Adipocyte (in vitro differentiated cells): ENCODE measurements around the gene FBXL7.

Experiments
- DNase-seq: peaks from one replicate; pipeline ENCODE4 v3.0.0-alpha.2; 2015; ENCODE audit warnings: low read depth
- H3K27me3 ChIP-seq: replicated peaks from 2 replicates; pipeline ENCODE4 v1.7.0; 2013; ENCODE audit warnings: mild to moderate bottlenecking, low read length, moderate library complexity; ENCODE audit not compliant: control insufficient read depth, insufficient read depth
- H3K36me3 ChIP-seq: 2 replicates; pipeline ENCODE4 v1.7.0; 2013; ENCODE audit warnings: low read length, mild to moderate bottlenecking, moderate library complexity; ENCODE audit not compliant: control insufficient read depth, insufficient read depth, severe bottlenecking
- H3K4me1 ChIP-seq: 2 replicates; pipeline ENCODE4 v1.7.0; 2013; ENCODE audit warnings: mild to moderate bottlenecking, low read length, moderate library complexity; ENCODE audit not compliant: control insufficient read depth, insufficient read depth
- H3K4me3 ChIP-seq: 2 replicates; pipeline ENCODE4 v1.7.0; 2013; ENCODE audit warnings: mild to moderate bottlenecking, low read length, moderate library complexity
- H3K9ac ChIP-seq: 2 replicates; pipeline ENCODE4 v1.7.0; 2013; ENCODE audit warnings: mild to moderate bottlenecking, low read length, moderate library complexity
- H3K9me3 ChIP-seq: 2 replicates; pipeline ENCODE4 v1.7.0; 2013; ENCODE audit warnings: mild to moderate bottlenecking, low read length, moderate library complexity; ENCODE audit not compliant: control insufficient read depth

Gene FBXL7

DNA sequence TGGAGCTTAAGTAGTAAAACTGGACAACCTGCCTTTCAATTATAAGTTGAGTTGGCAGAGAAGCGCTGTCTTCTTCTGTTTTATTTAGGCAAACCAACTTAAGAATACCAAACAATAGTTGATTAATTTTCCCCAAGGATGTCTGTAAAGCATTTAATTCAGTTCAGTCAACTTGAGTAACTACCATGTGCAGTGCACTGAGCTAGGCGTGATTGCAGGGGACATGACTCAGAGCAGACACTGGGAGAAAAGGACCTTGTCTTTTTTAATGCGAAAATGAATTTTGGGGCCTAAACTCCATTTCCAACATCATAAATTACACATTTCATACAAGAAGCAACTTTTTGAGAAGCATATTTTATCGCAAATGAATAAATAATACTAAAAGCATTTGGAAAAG, 66.3 kb downstream of the FBXL7 start:
- no peaks in the 10 kb centered on the region for H3K27me3 ChIP-seq
- no peak for DNase-seq
- H3K9ac ChIP-seq, result no peak overlapping the region
- H3K36me3 ChIP-seq, result peaks cover 5% of the 10 kb centered on the region
- H3K4me1 ChIP-seq, result no peaks in the 10 kb centered on the region
- peaks cover 4% of the 10 kb centered on the region for H3K9me3 ChIP-seq
- no peak overlapping the region for H3K4me3 ChIP-seq

DNA sequence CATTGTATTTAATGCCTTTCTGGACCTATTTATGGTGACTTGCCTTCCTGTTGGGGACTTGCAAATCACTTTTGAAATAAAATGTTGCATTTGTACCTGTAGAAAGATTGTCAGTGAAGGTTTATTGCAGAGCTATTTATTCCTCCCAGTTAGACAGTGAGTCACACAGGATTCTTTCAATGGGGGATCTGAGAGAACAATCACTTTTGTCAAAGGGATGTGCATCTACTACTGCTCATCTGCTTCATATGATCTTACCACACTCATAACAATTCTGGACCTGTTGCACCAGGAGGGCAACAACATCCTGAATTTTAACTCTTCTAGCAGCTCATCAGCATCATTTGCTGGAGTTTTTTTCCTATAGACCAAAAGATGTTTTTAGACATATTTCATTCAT, 66.8 kb downstream of the FBXL7 start:
- H3K9ac ChIP-seq, result no peak overlapping the region
- H3K9me3 ChIP-seq, result peaks cover under 1% of the 10 kb centered on the region

DNA sequence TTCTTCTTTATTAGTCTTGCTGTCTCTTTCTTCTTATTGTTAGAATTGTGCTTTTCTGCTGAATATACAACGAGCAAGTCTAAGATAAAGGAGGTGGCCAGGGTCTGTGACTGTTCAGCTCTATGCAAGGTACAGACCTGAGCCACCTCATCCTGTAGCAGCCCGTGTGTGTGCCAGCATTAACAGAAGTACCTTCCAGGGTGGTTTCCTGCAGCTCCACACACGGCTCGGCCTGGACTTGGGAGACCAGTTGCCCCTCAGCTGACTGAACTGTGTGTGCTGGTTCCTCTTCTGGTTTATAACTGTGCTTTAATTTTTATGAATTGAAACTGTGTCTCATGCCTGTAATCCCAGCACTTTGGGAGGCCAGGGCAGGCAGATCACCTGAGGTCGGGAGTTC, 70.5 kb downstream of the FBXL7 start:
- H3K9me3 ChIP-seq, result no peaks in the 10 kb centered on the region
- no peaks in the 10 kb centered on the region for H3K27me3 ChIP-seq
- DNase-seq, result no peak
- no peaks in the 10 kb centered on the region for H3K36me3 ChIP-seq
- no peak overlapping the region for H3K4me3 ChIP-seq
- peaks cover 10% of the 10 kb centered on the region for H3K4me1 ChIP-seq
- H3K9ac ChIP-seq, result no peak overlapping the region

More for the DNA sequence above, 66.8 kb downstream of the FBXL7 start:
- DNase-seq, result no peak
- no peaks in the 10 kb centered on the region for H3K27me3 ChIP-seq
- no peaks in the 10 kb centered on the region for H3K4me1 ChIP-seq
- H3K4me3 ChIP-seq, result no peak overlapping the region
- H3K36me3 ChIP-seq, result peaks cover 3% of the 10 kb centered on the region

DNA sequence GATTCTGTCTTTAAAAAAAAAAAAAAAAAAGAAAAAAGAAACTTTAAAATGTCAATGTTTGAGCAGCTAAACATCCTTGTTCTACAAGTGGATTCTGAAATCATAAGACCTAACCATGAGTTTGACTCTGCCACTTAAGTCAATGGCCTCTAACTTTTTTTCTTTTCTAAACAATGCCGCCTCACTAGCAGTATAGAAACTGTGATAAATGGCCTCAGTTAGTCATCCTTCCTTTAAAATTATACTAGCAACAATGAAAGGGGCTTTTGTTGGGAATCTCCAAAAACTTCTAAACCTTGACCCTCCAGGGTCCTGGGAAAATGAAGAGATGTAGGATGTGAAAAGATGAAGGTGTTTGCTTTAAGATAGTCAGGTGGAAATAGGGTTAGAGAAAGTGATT, 71.1 kb downstream of the FBXL7 start:
- no peaks in the 10 kb centered on the region for H3K9me3 ChIP-seq
- DNase-seq, result no peak
- H3K4me1 ChIP-seq, result peaks cover 14% of the 10 kb centered on the region
- no peaks in the 10 kb centered on the region for H3K36me3 ChIP-seq
- H3K9ac ChIP-seq, result no peak overlapping the region
- no peak overlapping the region for H3K4me3 ChIP-seq
- H3K27me3 ChIP-seq, result no peaks in the 10 kb centered on the region

DNA sequence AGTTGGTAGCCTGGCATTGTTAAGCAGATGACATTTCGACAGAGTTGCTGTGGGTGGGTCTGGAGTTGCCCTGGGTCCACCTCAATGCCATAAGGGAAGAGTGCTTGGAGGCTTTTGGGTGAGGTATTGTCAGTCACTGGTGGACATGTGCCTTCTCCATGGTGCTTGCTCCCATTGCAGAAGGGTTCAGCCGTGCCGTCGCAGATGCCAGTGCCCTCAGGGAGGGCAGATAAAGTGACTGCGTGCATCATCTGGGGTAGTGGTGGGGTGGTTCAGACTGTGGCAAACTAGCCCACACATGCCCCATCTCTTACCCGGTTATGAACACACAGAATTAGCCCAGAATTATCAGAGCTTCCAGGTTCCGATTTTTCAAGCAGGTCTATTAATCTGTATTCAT, 71.6 kb downstream of the FBXL7 start:
- no peak for DNase-seq
- Histone ChIP-seq H3K4me1 (peaks cover 14% of the 10 kb centered on the region), H3K9me3 (no peaks in the 10 kb centered on the region), H3K27me3 (no peaks in the 10 kb centered on the region), H3K9ac (no peak overlapping the region), H3K4me3 (no peak overlapping the region), H3K36me3 (no peaks in the 10 kb centered on the region)

DNA sequence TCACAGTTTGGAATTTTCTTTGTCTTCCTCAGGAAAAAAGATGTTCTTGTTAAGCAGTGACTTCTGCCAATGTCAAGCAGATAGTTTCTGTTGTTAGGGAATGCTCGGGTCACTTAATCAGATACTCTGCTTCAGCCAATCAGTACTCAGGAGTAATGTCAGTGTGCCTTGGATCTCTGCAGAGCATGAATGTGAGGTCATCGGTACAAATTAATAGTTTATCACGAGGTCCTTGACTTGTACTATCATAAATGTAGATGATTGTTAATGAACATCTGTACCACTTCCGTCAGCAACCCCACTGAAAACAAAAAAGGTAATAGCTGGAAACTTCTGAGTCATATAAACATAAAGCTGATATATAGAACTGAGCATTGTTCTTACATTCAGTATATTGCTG, 73.6 kb downstream of the FBXL7 start:
- Histone ChIP-seq H3K36me3 (no peaks in the 10 kb centered on the region), H3K9ac (no peak overlapping the region), H3K4me3 (no peak overlapping the region), H3K4me1 (peaks cover 14% of the 10 kb centered on the region), H3K27me3 (no peaks in the 10 kb centered on the region), H3K9me3 (no peaks in the 10 kb centered on the region)
- no peak for DNase-seq

DNA sequence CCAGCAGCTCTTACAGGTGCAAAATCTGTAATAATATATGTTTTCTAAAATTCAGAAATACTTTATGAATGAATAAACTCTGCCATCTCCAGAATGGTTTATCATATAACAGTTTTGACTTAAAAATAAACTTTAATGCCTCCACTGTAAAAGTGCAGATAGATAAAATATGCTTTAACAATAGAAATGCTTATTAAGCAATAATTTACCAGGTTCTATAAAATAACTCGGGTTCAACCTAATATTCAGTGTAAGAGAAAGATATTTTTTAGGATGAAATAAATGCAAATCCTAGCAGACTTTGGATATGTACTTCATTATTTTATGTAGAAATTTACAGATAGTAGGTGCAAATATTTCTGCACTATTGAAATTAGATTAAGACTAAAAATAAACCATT, 74.1 kb downstream of the FBXL7 start:
- H3K9me3 ChIP-seq, result no peaks in the 10 kb centered on the region
- no peak overlapping the region for H3K4me3 ChIP-seq
- H3K27me3 ChIP-seq, result no peaks in the 10 kb centered on the region
- no peak for DNase-seq
- H3K36me3 ChIP-seq, result no peaks in the 10 kb centered on the region
- H3K4me1 ChIP-seq, result peaks cover 17% of the 10 kb centered on the region
- H3K9ac ChIP-seq, result no peak overlapping the region

DNA sequence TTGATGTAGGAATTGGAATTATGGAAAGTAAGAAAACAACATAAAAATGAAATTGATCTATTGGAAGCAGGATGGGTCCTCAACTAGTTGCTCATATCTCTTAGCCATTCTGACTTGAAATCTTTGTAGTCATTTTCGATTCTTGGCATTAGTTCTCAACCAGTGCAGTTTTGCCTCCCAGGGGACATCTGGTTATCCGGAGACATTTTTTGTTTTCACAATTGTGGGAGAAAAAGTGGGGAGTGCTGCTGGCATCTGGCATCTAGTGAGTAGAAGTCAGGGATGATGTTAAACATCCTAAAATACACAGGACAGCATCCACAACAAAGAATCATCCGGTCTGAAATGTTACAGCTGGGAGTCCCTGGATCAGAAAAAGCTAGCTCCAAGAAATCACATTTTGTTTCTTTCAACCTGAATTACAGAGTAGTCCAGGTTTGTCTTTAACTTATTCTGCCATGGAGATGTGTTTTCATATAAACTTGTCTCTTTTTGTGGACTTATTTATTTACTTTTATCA, 74.9 kb downstream of the FBXL7 start:
- Histone ChIP-seq H3K4me1 (peaks cover 24% of the 10 kb centered on the region), H3K4me3 (peak overlapping the region; percentile 22), H3K9ac (no peak overlapping the region), H3K9me3 (no peaks in the 10 kb centered on the region), H3K27me3 (no peaks in the 10 kb centered on the region), H3K36me3 (no peaks in the 10 kb centered on the region)
- peak; percentile 42 for DNase-seq

DNA sequence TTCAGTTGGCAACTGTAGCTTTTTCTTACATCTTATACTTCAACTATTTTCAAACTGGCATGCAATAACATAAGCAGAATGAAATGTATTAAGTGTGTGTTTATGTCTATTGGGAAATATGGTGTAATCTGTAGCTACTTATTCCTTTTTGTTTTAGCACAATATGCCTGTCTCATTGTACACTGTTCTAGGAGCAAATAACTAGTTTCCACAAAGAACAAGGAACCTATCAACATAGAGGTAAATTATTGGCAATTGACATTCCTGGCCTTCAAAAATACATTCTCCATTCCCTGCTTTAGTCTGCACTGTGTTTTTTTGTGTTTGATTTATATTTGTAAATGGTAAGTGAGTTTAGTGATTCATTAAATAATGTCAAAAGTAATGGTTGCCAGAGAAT, 75.7 kb downstream of the FBXL7 start:
- Histone ChIP-seq H3K9me3 (no peaks in the 10 kb centered on the region), H3K9ac (no peak overlapping the region), H3K36me3 (no peaks in the 10 kb centered on the region), H3K27me3 (no peaks in the 10 kb centered on the region), H3K4me3 (peak overlapping the region; percentile 9), H3K4me1 (peaks cover 25% of the 10 kb centered on the region)
- peak; percentile 79 for DNase-seq

DNA sequence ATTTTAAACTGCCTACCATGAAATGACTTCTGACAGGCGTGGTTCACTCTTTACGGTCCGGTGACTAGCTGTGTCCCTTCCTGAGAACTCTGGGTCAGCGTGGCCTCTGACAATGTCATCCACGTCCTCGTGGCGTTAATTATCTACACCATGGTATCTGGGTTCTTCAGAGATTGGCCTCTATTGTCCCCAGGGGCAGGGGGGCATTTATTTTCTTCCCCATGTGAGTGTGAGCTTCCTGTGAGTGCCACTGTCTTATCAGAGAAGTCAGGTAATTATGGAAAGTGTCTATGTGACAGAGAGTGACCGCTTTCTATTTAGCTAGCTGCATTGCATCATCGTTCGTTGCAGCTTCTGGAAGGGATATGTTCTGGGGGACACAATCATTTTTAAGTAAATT, 77.2 kb downstream of the FBXL7 start:
- H3K4me3 ChIP-seq, result no peak overlapping the region
- peak; percentile 29 for DNase-seq
- H3K27me3 ChIP-seq, result no peaks in the 10 kb centered on the region
- H3K4me1 ChIP-seq, result peaks cover 25% of the 10 kb centered on the region
- no peak overlapping the region for H3K9ac ChIP-seq
- no peaks in the 10 kb centered on the region for H3K36me3 ChIP-seq
- H3K9me3 ChIP-seq, result no peaks in the 10 kb centered on the region

DNA sequence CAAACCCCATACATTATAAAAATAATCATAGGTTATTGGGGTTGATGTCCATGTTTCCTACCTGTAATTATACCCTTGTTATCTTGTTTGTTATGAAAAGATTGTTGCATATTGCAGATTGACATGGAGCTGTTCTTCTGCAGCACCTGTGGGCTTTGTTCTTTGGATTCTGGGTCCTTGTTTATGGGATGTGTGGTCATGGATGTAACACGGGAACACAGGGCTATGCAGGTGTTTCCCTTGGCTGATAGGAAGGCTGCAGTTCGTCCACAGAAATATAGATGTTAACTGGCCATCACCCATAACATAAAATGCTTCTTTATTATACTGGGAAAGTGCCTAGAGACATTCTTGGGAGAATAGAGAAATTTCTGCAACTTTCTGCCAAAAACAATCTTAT, 77.9 kb downstream of the FBXL7 start:
- DNase-seq, result no peak
- Histone ChIP-seq H3K4me1 (peaks cover 25% of the 10 kb centered on the region), H3K27me3 (no peaks in the 10 kb centered on the region), H3K4me3 (no peak overlapping the region), H3K9ac (no peak overlapping the region), H3K9me3 (no peaks in the 10 kb centered on the region), H3K36me3 (no peaks in the 10 kb centered on the region)

DNA sequence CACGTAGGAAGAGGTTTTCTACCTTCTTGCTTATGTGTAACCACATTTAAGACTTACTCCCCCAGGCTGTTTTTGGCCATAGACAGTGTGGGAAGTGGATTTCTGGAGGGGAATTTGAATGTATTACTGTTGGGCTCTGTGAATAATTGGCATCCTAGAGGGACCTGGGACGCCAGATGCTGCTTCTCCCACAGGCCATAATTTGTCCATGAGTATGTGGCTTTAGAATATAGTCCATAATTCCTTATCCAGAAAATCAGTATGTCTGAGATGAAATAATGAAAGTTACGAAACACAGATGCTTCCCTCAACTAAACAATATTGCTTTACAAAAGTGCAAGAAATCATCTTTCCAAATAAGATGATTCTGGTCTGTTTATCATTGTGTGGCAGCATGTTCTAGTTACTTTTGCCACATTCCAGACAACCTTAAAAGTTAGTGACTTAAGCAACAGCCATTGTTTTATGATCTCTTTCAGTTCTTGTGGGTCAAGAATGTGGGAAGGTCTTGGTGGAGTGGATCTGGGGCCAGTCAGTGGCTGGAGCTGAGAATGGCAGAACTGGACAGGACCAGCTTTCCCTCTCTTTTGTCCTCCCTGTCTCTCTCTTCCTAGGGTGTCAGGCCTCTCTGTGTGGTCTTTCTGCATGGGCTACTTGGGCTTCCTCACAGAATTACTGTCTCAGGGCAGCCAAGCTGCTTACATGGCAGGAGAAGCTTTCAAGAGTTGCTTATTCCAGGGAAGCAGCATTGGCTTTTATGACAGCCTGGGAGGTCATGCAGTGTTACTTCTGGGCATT, 79.4 kb downstream of the FBXL7 start:
- H3K4me3 ChIP-seq, result no peak overlapping the region
- DNase-seq, result peak; percentile 62
- H3K27me3 ChIP-seq, result no peaks in the 10 kb centered on the region
- peaks cover 25% of the 10 kb centered on the region for H3K4me1 ChIP-seq
- peaks cover 1% of the 10 kb centered on the region for H3K36me3 ChIP-seq
- H3K9ac ChIP-seq, result no peak overlapping the region
- peaks cover 2% of the 10 kb centered on the region for H3K9me3 ChIP-seq
